HepG2 (cell line): ENCODE data around the gene SYNE1. TPM values are rescaled to one million over a fixed set of nuclear protein-coding genes. Genes with fewer than 3 reads are reported as not detected.

Experiments used
- ATAC-seq: fragments of 200-7000 bp; cut with Tn5 transposase; 3 replicates; pipeline ENCODE4 v1.9.1; 2020; ENCODE audit warnings: mild to moderate bottlenecking, moderate library complexity
- BruUV-seq: library from RNA; stranded (reverse); fragments of 400-500 nt; replicated peaks from 2 replicates; lab custom pipeline; 2021; lab: Mats Ljungman, UMichigan
- CTCF ChIA-PET: fragments of 300-600 bp; formaldehyde crosslinking; extraction: SDS; loops from one replicate; lab custom pipeline; 2021; ENCODE audit warnings: low total read pairs, inconsistent platforms, low intra/inter-chr PET ratio; lab: Yijun Ruan, JAX
- POLR2A ChIA-PET: fragments of 350-600 bp; sonication (Branson Sonifier 250); formaldehyde crosslinking; loops from one replicate; lab custom pipeline; 2020; ENCODE audit warnings: antibody characterized with exemption, inconsistent platforms; lab: Yijun Ruan, JAX
- DNase-seq: peaks from one replicate; pipeline ENCODE4 v3.0.0-alpha.2; 2015; ENCODE audit warnings: low spot score
- FAIRE-seq: peaks from 3 replicates; lab custom pipeline; 2011; peaks lifted over from hg19 to GRCh38; lab: Jason Lieb, UNC
- H2AFZ ChIP-seq: one replicate; pipeline ENCODE4 v1.6.1; 2011; ENCODE audit warnings: low read length, inconsistent platforms
- H3K27ac ChIP-seq: fragments of 300-600 bp; 3 replicates; pipeline ENCODE4 v1.8.0; 2011; ENCODE audit warnings: mixed run types, mild to moderate bottlenecking, mixed read lengths, low read length, inconsistent platforms; ENCODE audit not compliant: insufficient read depth; ENCODE audit errors: extremely low read length
- H3K27me3 ChIP-seq, 2 experiments: fragments of 200-600 bp in 1 of 2; 2 replicates in 1 of 2; 3 replicates in 1 of 2; pipeline versions ENCODE4 v1.6.0 to v1.8.0; 2011; ENCODE audit warnings: low read length in 2 of 2, mild to moderate bottlenecking in 2 of 2, moderate library complexity in 2 of 2, inconsistent platforms in 1 of 2; ENCODE audit not compliant: insufficient read depth in 2 of 2, control insufficient read depth in 1 of 2
- H3K36me3 ChIP-seq, 2 experiments: fragments of 200-600 bp in 1 of 2; replicated peaks in 1 of 2; 2 replicates in 1 of 2; 3 replicates in 1 of 2; pipeline versions ENCODE4 v1.5.1 to v1.8.0; 2011; ENCODE audit warnings: low read length in 2 of 2, inconsistent platforms in 1 of 2; ENCODE audit not compliant: insufficient read depth in 2 of 2, control insufficient read depth in 1 of 2
- H3K4me1 ChIP-seq: 2 replicates; pipeline ENCODE4 v1.5.1; 2012; ENCODE audit warnings: low read length, inconsistent platforms; ENCODE audit not compliant: insufficient read depth
- H3K4me2 ChIP-seq: 2 replicates; pipeline ENCODE4 v1.6.0; 2011; ENCODE audit warnings: low read depth, low read length, inconsistent platforms
- H3K4me3 ChIP-seq, 3 experiments: fragments of 200-600 bp in 1 of 3; sonication (generic), shearing (Covaris generic) in 1 of 3; replicated peaks in 1 of 3; 2 replicates each; pipeline ENCODE4 v1.5.1; 2011 to 2016; ENCODE audit warnings: low read length in 3 of 3, inconsistent platforms in 2 of 3, low read depth in 2 of 3, mild to moderate bottlenecking in 2 of 3, control low read depth in 1 of 3, mixed read lengths in 1 of 3; ENCODE audit not compliant: insufficient read depth in 1 of 3
- H3K79me2 ChIP-seq: one replicate; pipeline ENCODE4 v1.6.1; 2011; ENCODE audit warnings: low read length, inconsistent platforms; ENCODE audit not compliant: insufficient read depth
- H3K9ac ChIP-seq: 2 replicates; pipeline ENCODE4 v1.6.0; 2011; ENCODE audit warnings: mild to moderate bottlenecking, low read depth, low read length, inconsistent platforms; ENCODE audit not compliant: insufficient read depth
- H3K9me3 ChIP-seq: 2 replicates; pipeline ENCODE4 v1.5.1; 2012; ENCODE audit warnings: mild to moderate bottlenecking, low read length
- H4K20me1 ChIP-seq: 2 replicates; pipeline ENCODE4 v1.6.0; 2011; ENCODE audit warnings: inconsistent platforms, mild to moderate bottlenecking, low read length, moderate library complexity; ENCODE audit not compliant: insufficient read depth
- CBX1 ChIP-seq: IDR thresholded peaks from one replicate; pipeline ENCODE4 v1.6.1; 2016; ENCODE audit warnings: antibody characterized with exemption, low read depth
- CHCHD3 ChIP-seq: sonication (generic); formaldehyde crosslinking; IDR thresholded peaks from 2 replicates; pipeline ENCODE4 v1.8.0; 2022; ENCODE audit warnings: mild to moderate bottlenecking, missing genetic modification reagents, moderate library complexity
- ELF1 ChIP-seq: sonication (generic); formaldehyde crosslinking; IDR thresholded peaks from 2 replicates; pipeline ENCODE4 v1.4.0; 2020; ENCODE audit warnings: missing genetic modification reagents
- KLF13 ChIP-seq: sonication (generic); formaldehyde crosslinking; IDR thresholded peaks from 2 replicates; pipeline ENCODE4 v1.4.0; 2020; ENCODE audit warnings: mild to moderate bottlenecking, missing genetic modification reagents
- MIER3 ChIP-seq: IDR thresholded peaks from 2 replicates; pipeline ENCODE4 v1.6.1; 2016; ENCODE audit warnings: missing compliant biosample characterization, borderline replicate concordance
- NONO ChIP-seq, 2 experiments: fragments of 450-650 bp in 1 of 2; sonication (generic) in 1 of 2; formaldehyde crosslinking in 1 of 2; IDR thresholded peaks in 1 of 2; conservative IDR thresholded peaks in 1 of 2; 2 replicates each; pipeline versions ENCODE4 v1.6.1 to v1.8.0; 2017 to 2022; ENCODE audit warnings: mild to moderate bottlenecking in 1 of 2, missing genetic modification reagents in 1 of 2, moderate library complexity in 1 of 2
- PRDM4 ChIP-seq: sonication (generic); formaldehyde crosslinking; IDR thresholded peaks from 2 replicates; pipeline ENCODE4 v1.9.0; 2021; ENCODE audit warnings: missing genetic modification reagents, borderline replicate concordance
- RFX5 ChIP-seq: IDR thresholded peaks from 2 replicates; pipeline ENCODE4 v1.6.1; 2011; ENCODE audit warnings: low read depth, low read length, improper control_type of control experiment
- SOX5 ChIP-seq: IDR thresholded peaks from 2 replicates; pipeline ENCODE4 v1.6.1; 2016; ENCODE audit warnings: borderline replicate concordance
- SP4 ChIP-seq: sonication (generic); formaldehyde crosslinking; IDR thresholded peaks from 2 replicates; pipeline ENCODE4 v1.8.1; 2023; ENCODE audit warnings: mild to moderate bottlenecking, missing genetic modification reagents
- SRF ChIP-seq: IDR thresholded peaks from 2 replicates; pipeline ENCODE4 v1.6.1; 2011; ENCODE audit warnings: mild to moderate bottlenecking, low read depth, low read length, moderate library complexity
- TBL1XR1 ChIP-seq: fragments of 150-350 bp; IDR thresholded peaks from 2 replicates; pipeline ENCODE4 v1.6.1; 2014; ENCODE audit warnings: borderline replicate concordance, low read length; ENCODE audit not compliant: partially characterized antibody
- TGIF2 ChIP-seq: IDR thresholded peaks from 2 replicates; pipeline ENCODE4 v1.6.1; 2016; ENCODE audit warnings: control low read depth, missing compliant biosample characterization
- ZNF12 ChIP-seq: sonication (generic); formaldehyde crosslinking; IDR thresholded peaks from 2 replicates; pipeline ENCODE4 v1.5.0; 2020; ENCODE audit warnings: missing genetic modification reagents
- ZNF337 ChIP-seq: sonication (generic); formaldehyde crosslinking; IDR thresholded peaks from 2 replicates; pipeline ENCODE4 v1.5.1; 2020; ENCODE audit warnings: missing genetic modification reagents, low read depth, mild to moderate bottlenecking, borderline replicate concordance
- ZNF367 ChIP-seq: sonication (generic); formaldehyde crosslinking; IDR thresholded peaks from 2 replicates; pipeline ENCODE4 v1.4.0; 2020; ENCODE audit warnings: missing genetic modification reagents, borderline replicate concordance
- ZNF75D ChIP-seq: sonication (generic); formaldehyde crosslinking; IDR thresholded peaks from 2 replicates; pipeline ENCODE4 v1.8.1; 2023; ENCODE audit warnings: missing genetic modification reagents, mild to moderate bottlenecking, borderline replicate concordance
- WGBS: methylation state at CpG from one replicate; pipeline ENCODE4 v1.1.6; 2017; ENCODE audit warnings: low lambda C conversion rate; 5-methylcytosine and 5-hydroxymethylcytosine counted together
- in situ Hi-C: cut with HindIII; loops from 2 replicates; pipeline ENCODE4 v1.10.0; 2017; ENCODE audit warnings: low pct_unique_long_range_greater_than_20kb; ENCODE audit not compliant: extremely low pct_ligation_motif_present
- intact Hi-C: fragments of 100-400 bp; cut with micrococcal nuclease; formaldehyde crosslinking; loops from one replicate; pipeline ENCODE4 v1.10.0; 2022; ENCODE audit not compliant: unreplicated experiment
- polyA plus RNA-seq, 8 experiments: library from polyadenylated mRNA; depleted of rRNA in 3 of 8; stranded (reverse) in 7 of 8; unstranded in 1 of 8; fragments of >200 nt; fragmentation: Illumina TruSeq in 4 of 8; extraction: Trizol in 4 of 8; gene quantifications; 2 replicates each; pipeline versions ENCODE4 v1.2.1 to v1.2.3, GENCODE V29; 2011 to 2016; ENCODE audit warnings: low read depth in 4 of 8, missing spikeins in 1 of 8, mixed read lengths in 1 of 8; ENCODE audit not compliant: insufficient read depth in 1 of 8
- total RNA-seq, 5 experiments: library from RNA; depleted of rRNA; stranded (reverse); fragments of >200 nt; fragmentation: Illumina TruSeq; extraction: Trizol; gene quantifications; 2 replicates each; pipeline ENCODE4 v1.2.3, GENCODE V29; 2016; ENCODE audit warnings: low read depth in 1 of 5
- TF ChIP-seq, protein P1 (sequence below): IDR thresholded peaks from 2 replicates; pipeline ENCODE4 v1.6.1; 2016; ENCODE audit warnings: low read depth

SYNE1 gene
- total and polyA plus RNA-seq, 2 of the 13 experiments (the other 11 are each of a cell fraction or from before 2014, with no cell fraction given): 5.5 to 15.9 TPM

DNA sequence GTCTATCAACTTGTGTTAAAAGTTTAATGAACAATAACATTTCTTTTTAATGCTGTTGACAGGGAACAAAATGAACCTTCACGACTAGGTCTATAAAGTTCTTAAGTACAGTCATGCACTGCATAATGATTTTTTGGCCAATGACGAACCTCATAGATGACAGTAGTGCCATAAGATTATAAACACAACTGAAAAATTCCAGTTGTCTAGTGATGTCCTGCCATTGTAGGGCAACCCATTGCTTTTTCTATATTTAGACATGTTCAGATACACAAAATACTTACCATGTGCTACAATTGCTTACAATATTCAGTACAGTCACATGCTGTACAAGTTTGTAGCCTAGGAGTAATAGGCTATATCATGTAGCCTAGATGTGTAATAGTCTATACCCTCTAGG, 93.6 kb downstream of the SYNE1 start:
- FAIRE-seq (no peak), DNase-seq (no peak)
- BruUV-seq: no TSS peak
- no peak for TF ChIP-seq SP4
- TF ChIP-seq ZNF337 (CRISPR knock-in tag): no peak
- no peak for TF ChIP-seq SRF
- no peak for TF ChIP-seq RFX5
- no peak for TF ChIP-seq TBL1XR1
- no peak for TF ChIP-seq PRDM4 (CRISPR knock-in tag)
- TF ChIP-seq, all 625 proteins: peak for 0
- Histone ChIP-seq H3K27ac (no peak overlapping the region), H3K27me3 (no peaks in the 10 kb centered on the region), H3K36me3 (no peaks in the 10 kb centered on the region), H3K79me2 (no peaks in the 10 kb centered on the region), H3K9me3 (no peaks in the 10 kb centered on the region), H3K4me2 (no peak overlapping the region), H3K4me1 (no peaks in the 10 kb centered on the region), H3K9ac (no peak overlapping the region), H2AFZ (no peak overlapping the region), H3K4me3 (no peak overlapping the region), H4K20me1 (no peaks in the 10 kb centered on the region)
- no peak for ATAC-seq
- CTCF ChIA-PET: no interaction called here
- in situ Hi-C loops (no loop called here), intact Hi-C loops (no loop called here)
- 0% methylated on average over 2 of the region's 2 CpGs for WGBS
- POLR2A ChIA-PET: no interaction called here

DNA sequence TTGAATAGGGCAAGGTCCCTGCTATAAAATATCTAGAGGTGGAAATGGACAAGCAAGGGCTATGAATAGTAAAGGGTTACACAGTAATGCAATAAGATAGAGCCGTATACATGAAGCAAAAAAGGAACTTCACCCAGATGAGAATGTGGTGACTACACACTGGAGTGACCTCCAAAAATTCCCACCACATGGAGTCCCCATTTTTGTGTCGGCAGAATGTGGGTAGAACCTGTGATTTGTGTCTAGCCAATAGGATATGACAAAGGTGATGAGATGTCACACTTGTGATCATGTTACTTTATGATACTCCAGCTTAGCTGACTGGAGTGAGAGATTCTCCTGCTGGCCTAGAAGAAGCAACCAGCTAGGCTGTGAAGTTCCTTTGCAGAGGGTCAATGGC, 96.8 kb downstream of the SYNE1 start:
- CTCF ChIA-PET: no interaction called here
- POLR2A ChIA-PET: no interaction called here
- FAIRE-seq: no peak
- TF ChIP-seq, protein P1, sequence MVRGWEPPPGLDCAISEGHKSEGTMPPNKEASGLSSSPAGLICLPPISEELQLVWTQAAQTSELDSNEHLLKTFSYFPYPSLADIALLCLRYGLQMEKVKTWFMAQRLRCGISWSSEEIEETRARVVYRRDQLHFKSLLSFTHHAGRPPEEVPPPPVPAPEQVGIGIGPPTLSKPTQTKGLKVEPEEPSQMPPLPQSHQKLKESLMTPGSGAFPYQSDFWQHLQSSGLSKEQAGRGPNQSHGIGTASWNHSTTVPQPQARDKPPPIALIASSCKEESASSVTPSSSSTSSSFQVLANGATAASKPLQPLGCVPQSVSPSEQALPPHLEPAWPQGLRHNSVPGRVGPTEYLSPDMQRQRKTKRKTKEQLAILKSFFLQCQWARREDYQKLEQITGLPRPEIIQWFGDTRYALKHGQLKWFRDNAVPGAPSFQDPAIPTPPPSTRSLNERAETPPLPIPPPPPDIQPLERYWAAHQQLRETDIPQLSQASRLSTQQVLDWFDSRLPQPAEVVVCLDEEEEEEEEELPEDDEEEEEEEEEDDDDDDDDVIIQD (CRISPR knock-in tag): no peak
- TF ChIP-seq NONO (IDR thresholded peaks at IDR 0.05): no peak
- no peak for TF ChIP-seq NONO (CRISPR knock-in tag; conservative IDR thresholded peaks at IDR 0.05)
- TF ChIP-seq KLF13 (CRISPR knock-in tag): no peak
- TF ChIP-seq ZNF12 (CRISPR knock-in tag): no peak
- TF ChIP-seq ELF1 (CRISPR knock-in tag): no peak
- no peak for TF ChIP-seq MIER3
- TF ChIP-seq ZNF367 (CRISPR knock-in tag): no peak
- no peak for TF ChIP-seq ZNF75D (CRISPR knock-in tag)
- no peak for TF ChIP-seq CBX1
- TF ChIP-seq SOX5: no peak
- TF ChIP-seq TGIF2 (CRISPR knock-in tag): no peak
- TF ChIP-seq CHCHD3 (CRISPR knock-in tag): no peak

More for the DNA sequence above, 96.8 kb downstream of the SYNE1 start:
- no peak for ATAC-seq
- Histone ChIP-seq H3K4me3 (no peak overlapping the region), H3K27me3 (no peaks in the 10 kb centered on the region), H4K20me1 (no peaks in the 10 kb centered on the region), H3K27ac (no peak overlapping the region), H3K4me2 (no peak overlapping the region), H2AFZ (no peak overlapping the region), H3K36me3 (no peaks in the 10 kb centered on the region), H3K4me1 (no peaks in the 10 kb centered on the region), H3K9me3 (no peaks in the 10 kb centered on the region), H3K79me2 (no peaks in the 10 kb centered on the region), H3K9ac (no peak overlapping the region)
- intact Hi-C loops: no loop called here
- in situ Hi-C loops: no loop called here
- DNase-seq: no peak
- no TSS peak for BruUV-seq
- WGBS: 45% methylated on average over 2 of the region's 2 CpGs
